Loucy (cell line): ENCODE measurements around the gene CNFN.

Experiments
- EZH2phosphoT487 ChIP-seq: fragments of 200-600 bp; IDR thresholded peaks from 2 replicates; pipeline ENCODE4 v1.6.1; 2018; ENCODE audit warnings: antibody characterized with exemption, mild to moderate bottlenecking, moderate library complexity, borderline replicate concordance
- TF ChIP-seq, protein P1 (sequence below): fragments of 200-600 bp; sonication (generic); conservative IDR thresholded peaks from 2 replicates; pipeline ENCODE4 v1.5.1; 2014; ENCODE audit warnings: mild to moderate bottlenecking, antibody characterized with exemption, low read length

DNA sequence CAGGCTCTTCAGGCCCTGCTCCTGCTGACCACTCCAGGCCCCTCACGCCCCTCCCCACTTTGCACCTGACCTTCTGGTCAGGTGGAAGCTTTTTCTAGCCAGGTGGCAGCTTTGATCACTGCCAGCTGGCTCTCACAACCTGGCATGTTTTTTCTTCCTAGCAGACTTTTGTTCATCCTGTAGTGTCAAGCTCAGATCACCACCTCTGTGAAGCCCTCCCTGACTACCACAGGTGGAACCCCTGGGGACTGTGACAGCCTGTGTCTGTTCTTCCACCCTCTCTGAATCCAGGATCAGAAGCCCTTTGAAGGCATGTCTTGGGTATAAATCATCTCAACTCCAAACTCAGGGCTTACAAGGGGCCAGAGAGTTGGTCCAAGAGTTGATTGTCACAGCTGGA lies 10.3 kb upstream of the CNFN start:
- no peak for TF ChIP-seq EZH2phosphoT487
- TF ChIP-seq, protein P1, sequence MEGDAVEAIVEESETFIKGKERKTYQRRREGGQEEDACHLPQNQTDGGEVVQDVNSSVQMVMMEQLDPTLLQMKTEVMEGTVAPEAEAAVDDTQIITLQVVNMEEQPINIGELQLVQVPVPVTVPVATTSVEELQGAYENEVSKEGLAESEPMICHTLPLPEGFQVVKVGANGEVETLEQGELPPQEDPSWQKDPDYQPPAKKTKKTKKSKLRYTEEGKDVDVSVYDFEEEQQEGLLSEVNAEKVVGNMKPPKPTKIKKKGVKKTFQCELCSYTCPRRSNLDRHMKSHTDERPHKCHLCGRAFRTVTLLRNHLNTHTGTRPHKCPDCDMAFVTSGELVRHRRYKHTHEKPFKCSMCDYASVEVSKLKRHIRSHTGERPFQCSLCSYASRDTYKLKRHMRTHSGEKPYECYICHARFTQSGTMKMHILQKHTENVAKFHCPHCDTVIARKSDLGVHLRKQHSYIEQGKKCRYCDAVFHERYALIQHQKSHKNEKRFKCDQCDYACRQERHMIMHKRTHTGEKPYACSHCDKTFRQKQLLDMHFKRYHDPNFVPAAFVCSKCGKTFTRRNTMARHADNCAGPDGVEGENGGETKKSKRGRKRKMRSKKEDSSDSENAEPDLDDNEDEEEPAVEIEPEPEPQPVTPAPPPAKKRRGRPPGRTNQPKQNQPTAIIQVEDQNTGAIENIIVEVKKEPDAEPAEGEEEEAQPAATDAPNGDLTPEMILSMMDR = no peak
